ENCODE results near the gene ADCK1. TPM values are rescaled to one million over a fixed set of nuclear protein-coding genes. Genes with fewer than 3 reads are reported as not detected.

Gene ADCK1
- total and polyA plus RNA-seq, 2 experiments from 2014 or later = 6.7 to 11.2 TPM

DNA sequence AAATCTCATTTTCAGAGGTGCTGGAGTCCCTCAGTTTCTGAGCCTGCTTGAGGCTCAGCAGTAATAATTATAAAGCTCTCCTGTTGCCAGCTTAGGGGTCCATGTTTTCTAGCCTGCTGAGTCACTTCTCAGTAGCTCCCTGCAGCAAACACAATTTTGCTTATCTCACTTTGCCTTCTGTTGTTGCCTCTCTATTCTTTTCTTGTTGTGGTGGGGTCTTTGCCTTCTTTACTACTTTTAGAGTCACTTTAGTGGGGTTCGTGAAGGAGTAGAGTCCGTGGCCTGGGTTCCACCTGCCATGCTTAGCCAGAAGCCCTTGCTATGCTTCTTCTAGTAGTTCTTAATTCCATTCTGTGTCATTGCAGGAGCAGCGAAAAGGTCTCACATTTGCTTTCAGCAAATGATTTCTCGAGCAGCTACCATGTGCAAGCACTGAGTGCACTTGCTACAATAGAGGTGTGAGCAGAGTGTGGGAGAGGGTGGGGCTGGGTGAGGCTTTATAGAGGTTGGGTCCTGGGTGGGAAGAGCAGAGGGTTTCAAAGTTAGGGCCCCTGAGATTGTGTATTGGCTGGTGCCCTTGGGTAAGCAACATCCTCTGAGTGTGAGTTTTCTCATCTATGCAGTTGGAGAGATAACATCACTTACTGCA, 114.3 kb downstream of the ADCK1 start:
- no peak for ATAC-seq
- Histone ChIP-seq H3K9me2 (ENCODE audit: insufficient read depth) (no peaks in the 10 kb centered on the region), H3K79me2 (replicated peaks; ENCODE audit: insufficient read depth) (no peaks in the 10 kb centered on the region), H4K20me1 (replicated peaks; ENCODE audit: insufficient read depth) (no peaks in the 10 kb centered on the region), H3K4me1 (ENCODE audit: insufficient read depth) (peaks cover 11% of the 10 kb centered on the region), H3F3A (replicated peaks; ENCODE audit: low read depth) (no peaks in the 10 kb centered on the region), H3K36me3 (ENCODE audit: insufficient read depth) (no peaks in the 10 kb centered on the region), H3K27me3 (ENCODE audit: insufficient read depth) (no peaks in the 10 kb centered on the region), H3K27ac (ENCODE audit: low read depth) (no peak overlapping the region), H2AFZ (no peak overlapping the region), H3K4me2 (no peak overlapping the region), H3K4me3 (no peak overlapping the region)
- H3K4me3 Mint-ChIP-seq = no peak overlapping the region
- peaks cover 7% of the 10 kb centered on the region for H3K27me3 Mint-ChIP-seq (ENCODE audit: insufficient read depth, low read depth, poor library complexity)
- no peak overlapping the region; the same call in 1 of the 2 replicates for H3K27ac Mint-ChIP-seq
- H3K9me3 Mint-ChIP-seq = no peaks in the 10 kb centered on the region
- TF ChIP-seq CREB1 (CRISPR knock-in tag; IDR thresholded peaks at IDR 0.05; ENCODE audit: low read depth) = no peak
- TF ChIP-seq, protein P1, sequence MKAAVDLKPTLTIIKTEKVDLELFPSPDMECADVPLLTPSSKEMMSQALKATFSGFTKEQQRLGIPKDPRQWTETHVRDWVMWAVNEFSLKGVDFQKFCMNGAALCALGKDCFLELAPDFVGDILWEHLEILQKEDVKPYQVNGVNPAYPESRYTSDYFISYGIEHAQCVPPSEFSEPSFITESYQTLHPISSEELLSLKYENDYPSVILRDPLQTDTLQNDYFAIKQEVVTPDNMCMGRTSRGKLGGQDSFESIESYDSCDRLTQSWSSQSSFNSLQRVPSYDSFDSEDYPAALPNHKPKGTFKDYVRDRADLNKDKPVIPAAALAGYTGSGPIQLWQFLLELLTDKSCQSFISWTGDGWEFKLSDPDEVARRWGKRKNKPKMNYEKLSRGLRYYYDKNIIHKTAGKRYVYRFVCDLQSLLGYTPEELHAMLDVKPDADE (IDR thresholded peaks at IDR 0.05) = no peak
- TF ChIP-seq ZNF331 (CRISPR knock-in tag; IDR thresholded peaks at IDR 0.05; ENCODE audit: low read depth) = no peak
- no peak for TF ChIP-seq NANOG (IDR thresholded peaks at IDR 0.05; ENCODE audit: borderline replicate concordance)
- no peak for TF ChIP-seq JUNB (IDR thresholded peaks at IDR 0.05; ENCODE audit: unreplicated experiment)
- TF ChIP-seq, protein P2, sequence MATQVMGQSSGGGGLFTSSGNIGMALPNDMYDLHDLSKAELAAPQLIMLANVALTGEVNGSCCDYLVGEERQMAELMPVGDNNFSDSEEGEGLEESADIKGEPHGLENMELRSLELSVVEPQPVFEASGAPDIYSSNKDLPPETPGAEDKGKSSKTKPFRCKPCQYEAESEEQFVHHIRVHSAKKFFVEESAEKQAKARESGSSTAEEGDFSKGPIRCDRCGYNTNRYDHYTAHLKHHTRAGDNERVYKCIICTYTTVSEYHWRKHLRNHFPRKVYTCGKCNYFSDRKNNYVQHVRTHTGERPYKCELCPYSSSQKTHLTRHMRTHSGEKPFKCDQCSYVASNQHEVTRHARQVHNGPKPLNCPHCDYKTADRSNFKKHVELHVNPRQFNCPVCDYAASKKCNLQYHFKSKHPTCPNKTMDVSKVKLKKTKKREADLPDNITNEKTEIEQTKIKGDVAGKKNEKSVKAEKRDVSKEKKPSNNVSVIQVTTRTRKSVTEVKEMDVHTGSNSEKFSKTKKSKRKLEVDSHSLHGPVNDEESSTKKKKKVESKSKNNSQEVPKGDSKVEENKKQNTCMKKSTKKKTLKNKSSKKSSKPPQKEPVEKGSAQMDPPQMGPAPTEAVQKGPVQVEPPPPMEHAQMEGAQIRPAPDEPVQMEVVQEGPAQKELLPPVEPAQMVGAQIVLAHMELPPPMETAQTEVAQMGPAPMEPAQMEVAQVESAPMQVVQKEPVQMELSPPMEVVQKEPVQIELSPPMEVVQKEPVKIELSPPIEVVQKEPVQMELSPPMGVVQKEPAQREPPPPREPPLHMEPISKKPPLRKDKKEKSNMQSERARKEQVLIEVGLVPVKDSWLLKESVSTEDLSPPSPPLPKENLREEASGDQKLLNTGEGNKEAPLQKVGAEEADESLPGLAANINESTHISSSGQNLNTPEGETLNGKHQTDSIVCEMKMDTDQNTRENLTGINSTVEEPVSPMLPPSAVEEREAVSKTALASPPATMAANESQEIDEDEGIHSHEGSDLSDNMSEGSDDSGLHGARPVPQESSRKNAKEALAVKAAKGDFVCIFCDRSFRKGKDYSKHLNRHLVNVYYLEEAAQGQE (IDR thresholded peaks at IDR 0.05; ENCODE audit: unreplicated experiment) = no peak
- no peak for TF ChIP-seq POLR2AphosphoS5 (IDR thresholded peaks at IDR 0.05; ENCODE audit: low read depth)
- TF ChIP-seq EZH2phosphoT487 (IDR thresholded peaks at IDR 0.05; ENCODE audit: unreplicated experiment) = no peak
- TF ChIP-seq, protein P3, sequence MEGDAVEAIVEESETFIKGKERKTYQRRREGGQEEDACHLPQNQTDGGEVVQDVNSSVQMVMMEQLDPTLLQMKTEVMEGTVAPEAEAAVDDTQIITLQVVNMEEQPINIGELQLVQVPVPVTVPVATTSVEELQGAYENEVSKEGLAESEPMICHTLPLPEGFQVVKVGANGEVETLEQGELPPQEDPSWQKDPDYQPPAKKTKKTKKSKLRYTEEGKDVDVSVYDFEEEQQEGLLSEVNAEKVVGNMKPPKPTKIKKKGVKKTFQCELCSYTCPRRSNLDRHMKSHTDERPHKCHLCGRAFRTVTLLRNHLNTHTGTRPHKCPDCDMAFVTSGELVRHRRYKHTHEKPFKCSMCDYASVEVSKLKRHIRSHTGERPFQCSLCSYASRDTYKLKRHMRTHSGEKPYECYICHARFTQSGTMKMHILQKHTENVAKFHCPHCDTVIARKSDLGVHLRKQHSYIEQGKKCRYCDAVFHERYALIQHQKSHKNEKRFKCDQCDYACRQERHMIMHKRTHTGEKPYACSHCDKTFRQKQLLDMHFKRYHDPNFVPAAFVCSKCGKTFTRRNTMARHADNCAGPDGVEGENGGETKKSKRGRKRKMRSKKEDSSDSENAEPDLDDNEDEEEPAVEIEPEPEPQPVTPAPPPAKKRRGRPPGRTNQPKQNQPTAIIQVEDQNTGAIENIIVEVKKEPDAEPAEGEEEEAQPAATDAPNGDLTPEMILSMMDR (conservative IDR thresholded peaks at IDR 0.05; ENCODE audit: low read depth in 2 of 2) = no peak
- no peak for TF ChIP-seq STAT1 (IDR thresholded peaks at IDR 0.05; ENCODE audit: unreplicated experiment)
- TF ChIP-seq EZH2 (IDR thresholded peaks at IDR 0.05; ENCODE audit: low read depth, unreplicated experiment) = no peak
- TF ChIP-seq ZNF114 (CRISPR knock-in tag; IDR thresholded peaks at IDR 0.05) = no peak
- TF ChIP-seq ZNF462 (CRISPR knock-in tag; IDR thresholded peaks at IDR 0.05) = no peak
- DNase-seq (ENCODE audit: low spot score) = no peak
- H3K4me1 Mint-ChIP-seq = peaks cover 25% of the 10 kb centered on the region
- H3K36me3 Mint-ChIP-seq (ENCODE audit: low read depth) = no peaks in the 10 kb centered on the region
